PC-9 (cell line): ENCODE results near the gene TBCE.

ENCODE experiments used
- EZH2 ChIP-seq: fragments of 200-600 bp; sonication (generic); IDR thresholded peaks from 2 replicates; pipeline ENCODE4 v1.8.0; 2017; ENCODE audit warnings: antibody characterized with exemption, low read depth
- TF ChIP-seq, protein P1 (sequence below): fragments of 200-600 bp; sonication (generic); conservative IDR thresholded peaks from 2 replicates; pipeline ENCODE4 v1.6.1; 2017; ENCODE audit warnings: mixed run types, antibody characterized with exemption, mild to moderate bottlenecking, moderate library complexity

DNA sequence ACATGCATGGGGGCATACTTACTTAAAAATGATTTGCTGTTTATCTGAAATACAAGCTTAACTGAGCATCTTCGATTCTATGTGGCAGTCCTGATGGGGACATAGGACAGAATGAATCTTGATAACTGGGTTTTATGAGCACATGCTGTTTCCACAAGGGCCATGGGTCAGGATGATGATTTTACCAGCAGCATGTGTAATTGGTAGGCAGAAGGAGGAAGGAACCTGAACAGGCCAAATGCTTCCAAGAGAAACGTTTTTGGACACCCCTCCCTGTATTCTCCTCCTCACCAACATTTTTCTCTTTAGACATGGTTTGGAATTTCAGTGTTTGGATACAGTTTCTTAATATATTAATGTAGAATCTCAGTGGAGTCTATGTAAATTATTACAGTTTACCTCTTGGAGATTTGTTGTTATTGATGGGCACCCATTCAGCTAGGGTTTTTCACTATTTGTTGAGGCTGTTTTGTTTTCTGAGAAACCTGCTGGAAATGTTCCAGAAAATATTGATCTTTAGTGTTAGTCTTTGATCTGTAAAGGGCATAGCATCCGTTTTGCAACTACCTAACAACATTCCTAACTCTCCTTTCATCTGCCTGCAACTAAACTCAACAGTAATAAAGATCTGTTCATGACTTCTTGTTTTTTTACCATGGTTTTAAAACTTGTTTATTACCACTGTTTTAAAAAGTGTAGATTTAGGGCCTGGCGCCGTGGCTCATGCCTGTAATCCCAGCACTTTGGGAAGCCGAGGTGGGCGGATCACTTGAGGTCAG is 42.0 kb downstream of the TBCE start:
- no peak for TF ChIP-seq EZH2
- TF ChIP-seq, protein P1, sequence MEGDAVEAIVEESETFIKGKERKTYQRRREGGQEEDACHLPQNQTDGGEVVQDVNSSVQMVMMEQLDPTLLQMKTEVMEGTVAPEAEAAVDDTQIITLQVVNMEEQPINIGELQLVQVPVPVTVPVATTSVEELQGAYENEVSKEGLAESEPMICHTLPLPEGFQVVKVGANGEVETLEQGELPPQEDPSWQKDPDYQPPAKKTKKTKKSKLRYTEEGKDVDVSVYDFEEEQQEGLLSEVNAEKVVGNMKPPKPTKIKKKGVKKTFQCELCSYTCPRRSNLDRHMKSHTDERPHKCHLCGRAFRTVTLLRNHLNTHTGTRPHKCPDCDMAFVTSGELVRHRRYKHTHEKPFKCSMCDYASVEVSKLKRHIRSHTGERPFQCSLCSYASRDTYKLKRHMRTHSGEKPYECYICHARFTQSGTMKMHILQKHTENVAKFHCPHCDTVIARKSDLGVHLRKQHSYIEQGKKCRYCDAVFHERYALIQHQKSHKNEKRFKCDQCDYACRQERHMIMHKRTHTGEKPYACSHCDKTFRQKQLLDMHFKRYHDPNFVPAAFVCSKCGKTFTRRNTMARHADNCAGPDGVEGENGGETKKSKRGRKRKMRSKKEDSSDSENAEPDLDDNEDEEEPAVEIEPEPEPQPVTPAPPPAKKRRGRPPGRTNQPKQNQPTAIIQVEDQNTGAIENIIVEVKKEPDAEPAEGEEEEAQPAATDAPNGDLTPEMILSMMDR: no peak
